IMR-90 (cell line): ENCODE measurements around the gene AP3M1. TPM values are rescaled to one million over a fixed set of nuclear protein-coding genes. Genes with fewer than 3 reads are reported as not detected.

Experiments used
- ATAC-seq: fragments of 200-7000 bp; cut with Tn5 transposase; 2 replicates; pipeline ENCODE4 v1.9.1; 2020; ENCODE audit warnings: low read depth, mild to moderate bottlenecking, moderate library complexity
- BruUV-seq: library from RNA; stranded (reverse); fragments of 400-500 nt; replicated peaks from 2 replicates; lab custom pipeline; 2021; lab: Mats Ljungman, UMichigan
- CTCF ChIA-PET: fragments of 300-600 bp; formaldehyde crosslinking; extraction: SDS; loops from one replicate; lab custom pipeline; 2021; ENCODE audit warnings: antibody characterized with exemption; lab: Yijun Ruan, JAX
- POLR2A ChIA-PET: fragments of 300-600 bp; sonication (Branson Sonifier 250); formaldehyde crosslinking; loops from one replicate; lab custom pipeline; 2022; ENCODE audit warnings: antibody characterized with exemption; ENCODE audit not compliant: unreplicated experiment; lab: Charles Lee
- DNase-seq: peaks from one replicate; pipeline ENCODE4 v3.0.0; 2013
- H2AFZ ChIP-seq: replicated peaks from 2 replicates; pipeline ENCODE3; 2013; ENCODE audit warnings: low read length, mild to moderate bottlenecking; ENCODE audit not compliant: poor library complexity
- H2AK5ac ChIP-seq: 2 replicates; pipeline ENCODE4 v1.6.1; 2013; ENCODE audit warnings: low read depth, low read length, inconsistent platforms
- H2AK9ac ChIP-seq: replicated peaks from 2 replicates; pipeline ENCODE3; 2013; ENCODE audit warnings: mild to moderate bottlenecking, low read depth, low read length, moderate library complexity; ENCODE audit not compliant: poor library complexity
- H2BK120ac ChIP-seq: 2 replicates; pipeline ENCODE4 v1.6.1; 2013; ENCODE audit warnings: low read depth, low read length, inconsistent platforms
- H2BK15ac ChIP-seq: 3 replicates; pipeline ENCODE4 v1.6.1; 2013; ENCODE audit warnings: low read depth, low read length, inconsistent platforms
- H2BK20ac ChIP-seq: 2 replicates; pipeline ENCODE4 v1.6.1; 2013; ENCODE audit warnings: low read depth, mild to moderate bottlenecking, inconsistent platforms, low read length, moderate library complexity
- H2BK5ac ChIP-seq: 2 replicates; pipeline ENCODE4 v1.6.1; 2013; ENCODE audit warnings: mild to moderate bottlenecking, low read depth, low read length, inconsistent platforms; ENCODE audit not compliant: poor library complexity, severe bottlenecking
- H3K14ac ChIP-seq: replicated peaks from 2 replicates; pipeline ENCODE4 v1.6.1; 2013; ENCODE audit warnings: low read depth, low read length, inconsistent platforms
- H3K18ac ChIP-seq: 2 replicates; pipeline ENCODE4 v1.6.1; 2013; ENCODE audit warnings: low read depth, low read length, control low read depth
- H3K23ac ChIP-seq: 2 replicates; pipeline ENCODE4 v1.6.1; 2013; ENCODE audit warnings: low read depth, low read length, inconsistent platforms
- H3K27ac ChIP-seq: 2 replicates; pipeline ENCODE4 v1.5.1; 2013; ENCODE audit warnings: mild to moderate bottlenecking, control low read depth, low read length; ENCODE audit not compliant: insufficient read depth
- H3K27me3 ChIP-seq: 2 replicates; pipeline ENCODE4 v1.6.1; 2013; ENCODE audit warnings: low read length; ENCODE audit not compliant: control insufficient read depth, insufficient read depth
- H3K36me3 ChIP-seq: 2 replicates; pipeline ENCODE4 v1.6.1; 2013; ENCODE audit warnings: low read length, mixed read lengths; ENCODE audit not compliant: control insufficient read depth, insufficient read depth
- H3K4ac ChIP-seq: 2 replicates; pipeline ENCODE4 v1.6.1; 2013; ENCODE audit warnings: low read depth, low read length, inconsistent platforms
- H3K4me1 ChIP-seq: 2 replicates; pipeline ENCODE4 v1.6.1; 2013; ENCODE audit warnings: low read length, mixed read lengths; ENCODE audit not compliant: control insufficient read depth, insufficient read depth
- H3K4me2 ChIP-seq: 2 replicates; pipeline ENCODE4 v1.6.1; 2013; ENCODE audit warnings: low read depth, mild to moderate bottlenecking, control low read depth, low read length, moderate library complexity
- H3K4me3 ChIP-seq: 2 replicates; pipeline ENCODE4 v1.5.1; 2013; ENCODE audit warnings: low read depth, mild to moderate bottlenecking, control low read depth, low read length, moderate library complexity; ENCODE audit not compliant: insufficient read depth
- H3K56ac ChIP-seq: 2 replicates; pipeline ENCODE4 v1.6.1; 2013; ENCODE audit warnings: low read length, inconsistent platforms; ENCODE audit not compliant: insufficient read depth; ENCODE audit errors: extremely low read depth
- H3K79me1 ChIP-seq, 2 experiments: 2 replicates each; pipeline ENCODE4 v1.6.1; 2013; ENCODE audit warnings: low read length in 2 of 2, inconsistent platforms in 1 of 2, low read depth in 1 of 2
- H3K9ac ChIP-seq: 2 replicates; pipeline ENCODE4 v1.6.1; 2013; ENCODE audit warnings: low read depth, low read length, control low read depth
- H3K9me1 ChIP-seq: 2 replicates; pipeline ENCODE4 v1.6.1; 2013; ENCODE audit warnings: low read length, inconsistent platforms; ENCODE audit not compliant: insufficient read depth
- H3K9me3 ChIP-seq: 2 replicates; pipeline ENCODE4 v1.6.1; 2013; ENCODE audit warnings: low read length; ENCODE audit not compliant: control insufficient read depth, insufficient read depth
- H4K20me1 ChIP-seq: 2 replicates; pipeline ENCODE4 v1.6.1; 2013; ENCODE audit warnings: low read length, inconsistent platforms; ENCODE audit not compliant: insufficient read depth
- H4K5ac ChIP-seq: 2 replicates; pipeline ENCODE4 v1.6.1; 2013; ENCODE audit warnings: mild to moderate bottlenecking, low read depth, low read length, control low read depth
- H4K8ac ChIP-seq, 2 experiments: 2 replicates each; pipeline ENCODE4 v1.6.1; 2013; ENCODE audit warnings: low read depth in 2 of 2, low read length in 2 of 2, control low read depth in 1 of 2, inconsistent platforms in 1 of 2
- H4K91ac ChIP-seq: 2 replicates; pipeline ENCODE4 v1.6.1; 2013; ENCODE audit warnings: low read depth, low read length, inconsistent platforms; ENCODE audit not compliant: insufficient read depth
- BHLHE40 ChIP-seq: fragments of 150-350 bp; IDR thresholded peaks from 2 replicates; pipeline ENCODE4 v1.6.1; 2016; ENCODE audit warnings: mild to moderate bottlenecking, low read depth, low read length
- CEBPB ChIP-seq: IDR thresholded peaks from 2 replicates; pipeline ENCODE4 v1.6.1; 2012; ENCODE audit warnings: low read depth, low read length, improper control_type of control experiment
- CHD1 ChIP-seq: IDR thresholded peaks from 2 replicates; pipeline ENCODE4 v1.6.1; 2012; ENCODE audit warnings: low read depth, low read length, improper control_type of control experiment
- CTCF ChIP-seq: conservative IDR thresholded peaks from 2 replicates; pipeline ENCODE4 v1.5.1; 2012; ENCODE audit warnings: mild to moderate bottlenecking, low read depth, low read length, improper control_type of control experiment
- ELK1 ChIP-seq: fragments of 150-350 bp; IDR thresholded peaks from 2 replicates; pipeline ENCODE4 v1.6.1; 2016; ENCODE audit warnings: low read depth, mild to moderate bottlenecking, low read length, moderate library complexity, borderline replicate concordance
- MAFK ChIP-seq: IDR thresholded peaks from 2 replicates; pipeline ENCODE4 v1.6.1; 2012; ENCODE audit warnings: low read depth, low read length, improper control_type of control experiment
- MAZ ChIP-seq: IDR thresholded peaks from 2 replicates; pipeline ENCODE4 v1.6.1; 2012; ENCODE audit warnings: low read depth, mild to moderate bottlenecking, low read length, improper control_type of control experiment, moderate library complexity, borderline replicate concordance
- MXI1 ChIP-seq: IDR thresholded peaks from 2 replicates; pipeline ENCODE4 v1.6.1; 2012; ENCODE audit warnings: low read depth, mild to moderate bottlenecking, low read length, moderate library complexity, borderline replicate concordance
- NFE2L2 ChIP-seq: fragments of 150-350 bp; IDR thresholded peaks from 2 replicates; pipeline ENCODE4 v1.6.1; 2016; ENCODE audit warnings: low read depth, mild to moderate bottlenecking, low read length
- RAD21 ChIP-seq: IDR thresholded peaks from 2 replicates; pipeline ENCODE4 v1.6.1; 2012; ENCODE audit warnings: low read length, improper control_type of control experiment
- RCOR1 ChIP-seq: IDR thresholded peaks from 2 replicates; pipeline ENCODE4 v1.6.1; 2012; ENCODE audit warnings: mild to moderate bottlenecking, low read length, improper control_type of control experiment; ENCODE audit not compliant: insufficient replicate concordance
- RFX5 ChIP-seq: IDR thresholded peaks from 2 replicates; pipeline ENCODE4 v1.8.0; 2012; ENCODE audit warnings: low read depth, mild to moderate bottlenecking, low read length, moderate library complexity
- SMC3 ChIP-seq: fragments of 150-350 bp; IDR thresholded peaks from 2 replicates; pipeline ENCODE4 v1.6.1; 2016; ENCODE audit warnings: low read depth, mild to moderate bottlenecking, antibody characterized with exemption, low read length, moderate library complexity
- WGBS, 2 experiments: methylation state at CpG; one replicate each; pipeline versions ENCODE4 v1.1.5 to v1.1.7; 2013; ENCODE audit warnings: missing lambda C conversion rate in 2 of 2; ENCODE audit not compliant: insufficient read length in 1 of 2; ENCODE audit errors: extremely low coverage in 2 of 2; 5-methylcytosine and 5-hydroxymethylcytosine counted together
- dilution Hi-C: fragments of 300-500 bp; cut with HindIII; formaldehyde crosslinking; loops from one replicate; pipeline ENCODE4 v1.14.3; 2018; ENCODE audit warnings: low sequenced_read_pairs; ENCODE audit not compliant: unreplicated experiment
- in situ Hi-C: fragments of 300-500 bp; cut with MboI; formaldehyde crosslinking; loops from 3 replicates; pipeline ENCODE4 v1.14.3; 2019; ENCODE audit warnings: low sequenced_read_pairs, inconsistent platforms, mixed read lengths
- intact Hi-C: fragments of 100-400 bp; cut with micrococcal nuclease; formaldehyde crosslinking; loops from 2 replicates; pipeline ENCODE4 v1.10.0; 2022
- polyA plus RNA-seq, 3 experiments: library from polyadenylated mRNA; depleted of rRNA; stranded (reverse); fragments of >200 nt; gene quantifications; 2 replicates each; pipeline ENCODE4 v1.2.3, GENCODE V29; 2012; ENCODE audit warnings: low replicate concordance in 1 of 3
- total RNA-seq: library from RNA; depleted of rRNA; stranded (reverse); fragments of >200 nt; gene quantifications from 2 replicates; pipeline ENCODE4 v1.2.3, GENCODE V29; 2012
- TF ChIP-seq, protein P1 (sequence below): fragments of 150-350 bp; IDR thresholded peaks from 2 replicates; pipeline ENCODE4 v1.6.1; 2017; ENCODE audit warnings: mild to moderate bottlenecking, antibody characterized with exemption, low read length, low read depth

The AP3M1 gene
- total and polyA plus RNA-seq, 2 of the 4 experiments (the other 2 are of a cell fraction), result 26.6 to 46.4 TPM

GRCh38 chr10:74133923-74134820, 16.5 kb downstream of the AP3M1 start:
- Histone ChIP-seq H3K9ac (no peak overlapping the region), H3K4me3 (no peak overlapping the region), H4K8ac (no peak overlapping the region), H2BK15ac (no peak overlapping the region), H4K5ac (no peak overlapping the region), H2AK9ac (no peak overlapping the region), H3K4me1 (no peaks in the 10 kb centered on the region), H3K9me1 (no peaks in the 10 kb centered on the region), H2AFZ (no peak overlapping the region), H2BK5ac (no peak overlapping the region), H2BK20ac (no peak overlapping the region), H3K27ac (no peak overlapping the region), H3K14ac (no peak overlapping the region), H4K20me1 (no peaks in the 10 kb centered on the region), H3K23ac (no peak overlapping the region), H4K91ac (no peak overlapping the region), H3K4ac (no peak overlapping the region), H2AK5ac (no peak overlapping the region), H3K4me2 (no peak overlapping the region), H3K79me1 (peaks cover 6 to 12% of the 10 kb centered on the region in 2 experiments; a peak in 3 of 4 replicates), H2BK120ac (no peak overlapping the region), H3K56ac (no peak overlapping the region), H3K9me3 (no peaks in the 10 kb centered on the region), H3K18ac (no peak overlapping the region), H3K36me3 (peaks cover 32% of the 10 kb centered on the region), H3K27me3 (no peaks in the 10 kb centered on the region)
- intact Hi-C loops (no loop called here), in situ Hi-C loops (no loop called here), dilution Hi-C loops (no loop called here)
- POLR2A ChIA-PET, result interaction anchor here (0.7 kb wide), 1 partner anchor 82 kb away, joined by 5 read pairs; no protein-coding TSS in a partner anchor
- no CpG with 5 or more reads among the region's 11 CpGs for WGBS, 2 experiments
- DNase-seq, result no peak
- no TSS peak for BruUV-seq
- no peak for ATAC-seq
- CTCF ChIA-PET, result interaction anchor here (0.7 kb wide), 1 partner anchor 100 kb away, joined by 3 read pairs; no protein-coding TSS in a partner anchor
- TF ChIP-seq, protein P1, sequence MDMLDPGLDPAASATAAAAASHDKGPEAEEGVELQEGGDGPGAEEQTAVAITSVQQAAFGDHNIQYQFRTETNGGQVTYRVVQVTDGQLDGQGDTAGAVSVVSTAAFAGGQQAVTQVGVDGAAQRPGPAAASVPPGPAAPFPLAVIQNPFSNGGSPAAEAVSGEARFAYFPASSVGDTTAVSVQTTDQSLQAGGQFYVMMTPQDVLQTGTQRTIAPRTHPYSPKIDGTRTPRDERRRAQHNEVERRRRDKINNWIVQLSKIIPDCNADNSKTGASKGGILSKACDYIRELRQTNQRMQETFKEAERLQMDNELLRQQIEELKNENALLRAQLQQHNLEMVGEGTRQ, result no peak
- TF ChIP-seq RAD21, result no peak
- no peak for TF ChIP-seq RFX5
- TF ChIP-seq MAZ, result no peak
- TF ChIP-seq CTCF, result no peak
- no peak for TF ChIP-seq RCOR1
- no peak for TF ChIP-seq CEBPB
- no peak for TF ChIP-seq CHD1
- TF ChIP-seq SMC3, result no peak
- TF ChIP-seq ELK1, result no peak
- TF ChIP-seq NFE2L2, result no peak
- no peak for TF ChIP-seq BHLHE40
- no peak for TF ChIP-seq MXI1
- TF ChIP-seq MAFK, result no peak
